Panc1 (cell line): ENCODE data around the gene CHMP5.

Experiments
- CTCF ChIP-seq: fragments of 450-650 bp; IDR thresholded peaks from 2 replicates; pipeline ENCODE4 v1.5.1; 2017; ENCODE audit warnings: mild to moderate bottlenecking
- POLR2AphosphoS5 ChIP-seq: IDR thresholded peaks from 2 replicates; pipeline ENCODE4 v1.6.1; 2012; ENCODE audit warnings: mild to moderate bottlenecking, low read depth, low read length, moderate library complexity
- REST ChIP-seq, 2 experiments: IDR thresholded peaks; 2 replicates each; pipeline ENCODE4 v1.6.1; 2011 to 2012; ENCODE audit warnings: low read depth in 2 of 2, control low read depth in 1 of 2, low read length in 1 of 2, mild to moderate bottlenecking in 1 of 2, moderate library complexity in 1 of 2; ENCODE audit not compliant: insufficient read depth in 1 of 2

- no peak for TF ChIP-seq CTCF
- TF ChIP-seq POLR2AphosphoS5: no peak
- no peak for TF ChIP-seq REST (IDR thresholded peaks at IDR 0.05; ENCODE audit: insufficient read depth in 1 of 2, low read depth in 2 of 2, low read length in 1 of 2)
These were observed 43.9 kb upstream of the CHMP5 start for GRCh38 chr9:33220681-33221567.
